ENCODE results near the gene UBAP1.

The UBAP1 gene

DNA sequence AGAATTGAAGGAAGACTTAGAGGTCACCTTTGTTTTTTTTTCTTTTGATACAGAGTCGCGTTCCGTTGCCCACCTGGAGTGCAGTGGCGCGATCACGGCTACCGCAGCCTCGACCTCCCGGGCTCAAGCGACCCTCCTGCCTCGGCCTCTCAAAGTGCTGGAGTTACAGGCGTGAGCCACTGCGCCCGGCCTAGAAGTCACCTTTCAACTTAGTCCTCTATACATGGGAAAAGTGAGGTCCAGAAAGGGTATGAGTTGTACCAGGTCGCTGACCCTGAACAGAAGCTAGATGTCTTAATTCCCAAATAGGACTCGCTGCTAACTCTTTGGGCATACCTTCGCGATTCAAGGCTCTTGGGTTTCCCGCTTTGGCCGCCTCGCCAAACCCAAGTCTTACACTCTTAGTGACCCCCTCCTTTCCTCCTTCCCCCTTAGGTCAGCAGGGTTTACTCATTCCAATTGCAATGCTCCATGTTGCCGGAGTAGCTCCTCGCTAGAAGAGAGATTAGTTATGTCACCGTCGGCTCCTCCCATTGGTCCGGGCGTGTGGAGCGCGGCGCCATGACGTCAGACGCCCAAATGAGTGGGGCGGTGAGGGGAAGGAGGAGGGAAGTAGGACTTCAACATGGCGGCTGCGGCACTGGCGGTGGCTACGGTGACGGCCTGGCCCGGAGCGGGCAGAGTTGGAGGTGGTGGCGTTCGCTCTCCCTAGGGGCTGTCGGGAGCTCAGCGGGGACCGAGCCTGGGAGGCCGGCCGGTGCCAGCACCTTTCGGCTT, at the start of gene UBAP1:
Gene UBAP1 (plus strand): TSS at position 608 of the 777 bp plus-strand sequence. CDS start 41,872 bp downstream, outside the sequence.
- DNase-seq = peak; percentile 96

DNA sequence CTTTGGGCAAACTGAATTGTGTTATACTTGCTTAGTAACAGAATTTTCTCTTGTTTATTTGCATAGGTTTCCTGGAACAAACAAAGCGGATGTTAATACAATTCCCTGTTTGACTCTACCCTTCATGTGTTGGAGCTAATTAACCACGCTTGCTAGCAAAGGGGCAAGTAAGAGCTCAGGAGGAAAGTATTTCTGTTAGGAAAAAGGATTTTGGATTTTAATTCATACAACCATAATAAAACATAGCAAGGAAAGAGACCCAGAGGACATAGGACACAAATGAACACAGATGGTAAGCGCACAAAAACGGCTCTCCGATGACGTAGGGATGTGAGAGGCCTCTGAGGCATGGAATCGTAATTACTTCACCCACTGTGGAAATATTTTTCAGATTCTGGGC, 47.3 kb upstream of the UBAP1 start:
- no peak for DNase-seq

DNA sequence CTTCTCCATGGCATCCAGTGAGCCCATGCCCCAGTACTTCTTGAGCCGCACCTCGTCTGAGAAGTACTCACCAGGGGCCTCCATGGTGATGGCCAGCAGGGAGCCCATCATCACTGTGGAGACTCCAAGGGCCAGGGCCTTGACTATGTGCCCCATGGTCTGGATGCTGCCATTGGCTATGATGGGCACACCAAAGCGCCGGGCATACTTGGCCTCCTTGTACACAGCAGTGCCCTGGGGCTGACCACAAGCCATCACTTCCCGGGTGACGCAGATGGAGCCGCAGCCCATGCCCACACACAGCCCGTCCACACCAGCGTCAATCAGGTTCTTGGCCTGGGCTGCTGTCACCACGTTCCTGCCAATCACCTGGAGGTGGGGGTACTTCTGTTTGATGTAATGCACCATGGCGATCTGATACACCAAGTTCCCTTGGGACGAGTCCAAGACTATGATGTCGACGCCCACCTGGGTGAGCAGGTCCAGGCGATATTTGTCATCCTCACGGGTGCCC, 45.4 kb upstream of the UBAP1 start:
- no peak for DNase-seq

- no peak for DNase-seq
Observed at GRCh38 chr9:34134521-34134920, 44.3 kb upstream of the UBAP1 start.

DNA sequence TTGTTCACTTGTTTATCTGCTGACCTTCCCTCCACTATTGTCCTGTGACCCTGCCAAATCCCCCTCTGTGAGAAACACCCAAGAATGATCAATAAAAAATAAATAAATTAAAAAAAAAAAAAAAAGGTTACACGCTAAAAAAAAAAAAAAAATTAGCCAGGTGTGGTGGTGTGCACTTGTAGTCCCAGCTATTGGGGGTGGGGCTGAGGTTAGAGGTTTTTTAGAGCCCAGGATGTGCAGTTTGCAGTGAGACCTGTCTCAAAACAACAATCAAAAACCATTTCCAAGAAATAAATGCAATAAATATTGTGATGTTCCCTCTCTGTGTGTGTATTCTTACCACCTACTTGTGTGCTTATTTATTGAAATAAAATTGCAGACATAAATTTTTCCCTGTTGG, 40.2 kb upstream of the UBAP1 start:
- peak in 1 of 2 donors; percentile 22 for DNase-seq

DNA sequence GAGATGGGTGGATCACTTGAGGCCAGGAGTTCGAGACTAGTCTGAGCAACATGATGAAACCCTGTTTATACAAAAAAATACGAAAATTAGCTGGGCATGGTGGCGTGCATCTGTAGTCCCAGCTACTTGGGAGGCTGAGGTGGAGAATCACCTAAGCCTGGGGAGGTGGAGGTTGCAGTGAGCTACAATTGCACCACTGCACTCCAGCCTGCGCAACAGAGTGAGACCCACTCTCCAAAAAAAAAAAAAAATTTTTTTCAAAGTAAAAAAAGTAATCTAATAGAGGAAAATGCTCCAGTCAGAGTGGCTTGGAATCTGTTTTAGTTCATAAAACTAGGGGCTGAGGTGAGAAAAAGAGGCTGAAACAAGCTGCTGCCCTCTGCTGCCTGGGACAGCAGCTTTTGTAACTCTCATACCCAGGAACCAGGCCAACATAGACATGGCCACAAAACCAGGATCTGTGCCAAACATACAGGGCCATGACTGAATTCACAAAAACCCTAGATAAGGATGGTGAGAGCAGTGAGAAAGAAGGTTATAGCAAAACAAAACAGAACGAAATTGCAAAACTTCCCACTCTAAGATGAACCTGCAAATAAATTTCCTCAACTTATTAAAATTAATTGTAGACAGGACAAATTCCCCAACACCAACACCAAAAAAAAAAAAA, 39.2 kb upstream of the UBAP1 start:
- peak in 1 of 2 donors; percentile 8 for DNase-seq

GRCh38 chr9:34140853-34141252, 38.0 kb upstream of the UBAP1 start:
- no peak for DNase-seq

GRCh38 chr9:34143116-34143515, 35.7 kb upstream of the UBAP1 start:
- no peak for DNase-seq

DNA sequence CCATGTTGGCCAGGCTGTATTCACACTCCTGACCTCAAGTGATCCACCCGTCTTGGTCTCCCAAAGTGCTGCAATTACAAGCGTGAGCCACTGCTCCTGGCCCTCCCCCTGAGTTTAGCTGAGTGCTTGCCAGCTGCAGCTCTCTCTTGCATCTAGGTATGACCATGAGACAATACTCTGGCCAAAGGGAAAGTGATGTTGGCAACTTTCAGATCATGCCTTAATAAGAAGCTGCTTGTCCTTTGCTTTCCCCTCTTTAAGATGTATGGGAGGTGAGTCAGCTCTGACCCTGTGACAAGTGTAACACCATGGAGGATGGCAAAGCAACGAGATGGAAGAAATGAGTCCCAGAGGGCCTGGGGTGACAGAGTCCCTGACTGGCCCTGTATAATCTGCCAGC, 33.7 kb upstream of the UBAP1 start:
- DNase-seq = no peak

GRCh38 chr9:34151398-34151797, 27.4 kb upstream of the UBAP1 start:
- no peak for DNase-seq

DNA sequence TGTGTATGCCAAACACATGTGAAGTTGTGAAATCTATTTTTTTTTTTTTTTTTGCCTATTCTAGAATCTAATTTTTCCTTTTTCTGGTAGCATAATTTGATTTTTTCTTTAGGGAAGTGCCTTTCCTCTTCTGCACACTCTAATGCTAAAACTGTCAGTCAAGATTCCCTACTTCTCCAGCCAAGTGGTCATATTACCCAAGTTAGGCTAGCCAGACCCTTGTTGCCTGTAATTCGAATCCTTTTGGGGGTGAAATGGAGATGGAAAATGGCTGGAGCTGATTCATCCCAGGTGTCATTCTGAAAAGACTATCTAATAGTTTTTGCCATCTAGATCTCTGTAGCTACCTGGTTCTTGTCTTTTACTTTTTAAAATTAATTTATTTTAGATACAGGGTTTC, 24.8 kb upstream of the UBAP1 start:
- DNase-seq = no peak

DNA sequence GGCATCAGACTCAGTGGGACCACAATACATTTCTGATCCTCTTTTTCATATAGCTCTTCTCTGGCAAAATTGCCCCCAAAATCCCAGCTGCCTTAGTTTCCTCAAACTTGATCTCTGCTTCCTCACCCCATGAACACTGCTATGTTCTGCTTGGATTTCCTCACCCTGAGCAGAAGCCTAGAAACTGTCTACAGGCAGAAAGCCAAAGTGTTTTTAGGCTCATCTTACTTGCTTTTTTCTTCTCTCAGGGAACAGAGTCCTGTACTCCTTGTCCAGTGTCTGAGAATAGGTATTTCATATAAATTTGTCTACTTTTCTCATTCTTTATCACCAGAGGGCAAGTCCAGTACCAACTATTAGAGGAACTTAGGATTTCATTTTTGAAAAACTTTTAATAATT, 21.5 kb upstream of the UBAP1 start:
- no peak for DNase-seq

DNA sequence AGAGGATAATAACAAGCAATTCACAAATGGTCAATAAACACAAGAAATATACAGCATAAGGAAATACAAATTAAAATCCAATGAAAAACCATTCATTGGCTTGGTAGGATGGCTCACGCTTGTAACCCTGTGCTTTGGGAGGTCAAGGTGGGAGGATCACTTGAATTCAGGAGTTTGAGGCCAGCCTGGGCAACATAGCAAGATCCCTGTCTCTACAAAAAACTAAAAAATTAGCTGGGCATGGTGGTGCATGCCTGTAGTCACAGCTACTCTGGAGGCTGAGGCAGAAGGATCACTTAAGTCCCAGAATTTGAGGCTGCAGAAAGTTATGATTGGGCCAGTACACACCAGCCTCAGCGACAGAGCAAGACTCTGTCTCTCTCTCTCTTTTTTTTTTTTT, 20.9 kb upstream of the UBAP1 start:
- no peak for DNase-seq

DNA sequence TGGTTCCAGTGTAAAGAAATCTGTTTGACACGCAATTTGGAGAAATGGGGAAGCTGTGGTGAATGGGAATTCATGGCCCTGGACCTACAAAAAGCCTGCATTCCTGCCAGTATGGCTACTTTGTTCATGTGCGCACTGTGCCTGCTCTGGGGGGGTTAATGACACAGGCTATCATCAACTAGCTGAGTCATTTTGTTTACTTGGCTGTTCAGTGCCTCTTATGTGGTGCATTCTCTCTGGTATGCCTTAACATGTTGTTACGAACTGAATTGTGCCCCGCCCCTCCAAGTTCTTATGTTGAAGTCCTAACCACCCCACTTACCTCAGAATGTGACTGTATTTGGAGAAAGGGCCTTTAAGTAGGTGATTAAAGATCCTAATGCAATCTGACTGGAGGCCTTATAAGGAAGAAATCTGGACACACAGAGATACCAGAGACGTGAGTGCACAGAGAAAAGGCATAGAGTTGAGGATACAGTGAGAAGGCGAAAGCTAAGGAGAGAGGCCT, 20.4 kb upstream of the UBAP1 start:
- DNase-seq = no peak

GRCh38 chr9:34163434-34163833, 15.4 kb upstream of the UBAP1 start:
- DNase-seq = no peak

- no peak for DNase-seq
Observed at GRCh38 chr9:34169125-34169524, 9.7 kb upstream of the UBAP1 start.

DNA sequence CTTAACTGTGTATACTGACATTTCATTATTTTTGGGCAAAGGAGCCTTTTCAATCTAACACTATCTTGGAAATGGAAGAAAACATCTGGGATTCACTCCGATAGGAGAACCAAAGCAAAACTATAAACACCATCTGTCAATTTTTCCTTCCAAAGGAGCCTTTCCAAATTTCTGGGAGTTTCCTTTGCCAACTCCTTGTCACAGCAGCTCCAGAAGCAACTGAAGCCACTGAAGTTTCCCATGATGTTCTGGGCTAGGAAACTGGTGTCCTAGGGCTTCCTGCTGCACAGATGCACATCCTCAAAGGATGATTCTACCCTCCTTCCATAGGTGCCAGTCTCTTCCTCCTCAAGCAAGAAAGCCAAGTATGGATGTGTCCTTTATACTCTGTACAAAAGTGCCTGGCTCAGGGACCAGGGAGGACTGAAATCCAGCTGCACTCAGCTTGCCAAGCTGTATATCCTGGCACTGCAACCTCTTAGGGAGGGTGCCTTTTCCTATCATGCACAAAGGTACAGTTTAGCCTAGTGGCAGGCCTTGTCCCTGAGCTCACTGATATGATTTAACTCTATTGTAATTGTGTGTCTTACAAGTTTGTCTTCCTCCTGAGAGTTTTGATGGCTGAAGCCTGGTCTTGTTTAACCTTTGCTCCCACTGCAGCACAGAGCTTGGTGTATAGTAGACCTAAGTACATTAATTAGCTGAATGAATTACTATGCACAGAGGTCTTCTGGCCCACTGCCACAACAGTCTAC, 8.4 kb upstream of the UBAP1 start:
- DNase-seq = no peak

DNA sequence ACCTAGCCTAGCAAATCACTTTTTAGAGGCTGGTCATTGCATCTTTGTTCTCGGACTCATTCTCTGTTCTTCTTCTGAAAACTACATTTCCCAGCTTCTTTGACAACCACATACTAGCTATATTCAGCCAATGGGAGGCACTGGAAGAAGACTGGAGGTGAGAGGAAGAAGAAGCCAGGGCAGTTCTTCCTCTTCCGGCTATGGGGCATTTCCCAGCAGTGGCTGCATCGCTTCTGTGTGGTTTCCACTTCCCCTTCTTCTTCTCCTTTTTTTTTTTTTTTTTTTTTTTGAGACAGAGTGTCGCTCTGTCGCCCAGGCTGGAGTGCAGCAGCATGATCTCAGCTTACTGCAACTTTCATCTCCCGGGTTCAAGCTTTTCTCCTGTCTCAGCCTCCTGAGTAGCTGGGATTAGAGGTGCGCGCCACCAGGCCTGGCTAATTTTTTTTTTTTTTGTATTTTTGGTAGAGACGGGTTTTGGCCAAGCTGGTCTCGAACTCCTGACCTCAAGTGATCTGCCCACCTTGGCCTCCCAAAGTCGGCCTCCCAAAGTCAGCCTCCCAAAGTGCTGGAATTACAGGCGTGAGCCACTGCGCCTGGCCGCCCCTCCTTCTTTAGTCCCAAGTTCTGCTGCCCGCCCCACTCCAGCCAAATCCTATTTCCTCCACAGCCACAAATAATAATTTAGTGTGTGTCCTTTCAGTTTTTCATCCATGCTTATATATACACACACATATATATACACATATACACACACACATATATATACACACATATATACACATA, 6.9 kb upstream of the UBAP1 start:
- DNase-seq = peak; percentile 79 to 87

DNA sequence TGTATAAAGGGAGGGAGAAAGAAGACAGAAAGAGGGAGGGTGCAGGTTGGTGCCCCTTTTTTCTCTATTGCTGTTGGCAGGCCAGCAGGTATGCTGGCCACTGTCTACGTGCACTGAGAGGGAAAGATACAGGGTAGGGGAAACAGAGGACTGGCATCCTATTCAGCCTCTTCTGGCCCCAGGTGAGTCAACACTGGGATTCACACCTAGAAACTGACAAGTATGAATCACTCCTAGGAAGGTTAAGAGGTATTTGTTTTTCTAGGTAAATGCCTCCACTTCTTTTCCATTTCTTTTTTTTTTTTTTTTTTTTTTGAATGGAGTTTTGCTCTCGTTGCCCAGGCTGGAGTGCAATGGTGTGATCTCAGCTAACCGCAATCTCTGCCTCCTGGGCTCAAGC, 2.8 kb upstream of the UBAP1 start:
- no peak for DNase-seq

GRCh38 chr9:34177593-34178435, 1.0 kb upstream of the UBAP1 start:
- DNase-seq = no peak

Data from CD4-positive, alpha-beta T cell treated with Interleukin-1 beta for 1 hour (primary cell).